Activated CD4-positive, alpha-beta T cell treated with anti-CD3 and anti-CD28 coated beads, Interleukin-2, Interleukin-4, amounts not matched to agents 100 ng/mL and 50 ng/mL, durations not matched to agents 16 hours and 8 hours (primary cell): ENCODE measurements around the gene LPP.

Source experiments
- DNase-seq: peaks from one replicate; pipeline ENCODE4 v3.0.0-alpha.2; 2020; ENCODE audit warnings: low spot score

The LPP gene

GRCh38 chr3:188798556-188799145 lies 644.7 kb downstream of the LPP start:
- DNase-seq: no peak

- no peak for DNase-seq
Measured at GRCh38 chr3:188801393-188801792, 647.4 kb downstream of the LPP start.

- DNase-seq: no peak
Measured at GRCh38 chr3:188802645-188803044, 648.7 kb downstream of the LPP start.

- no peak for DNase-seq
Measured at GRCh38 chr3:188807006-188807405, 653.0 kb downstream of the LPP start.

GRCh38 chr3:188812198-188812597 lies 658.2 kb downstream of the LPP start:
- no peak for DNase-seq

- no peak for DNase-seq
Measured at GRCh38 chr3:188814581-188814980, 660.6 kb downstream of the LPP start.

GRCh38 chr3:188817103-188817934 lies 663.4 kb downstream of the LPP start:
- no peak for DNase-seq

- DNase-seq: no peak
Measured at GRCh38 chr3:188817935-188818269, 663.9 kb downstream of the LPP start.

GRCh38 chr3:188818282-188818681 lies 664.3 kb downstream of the LPP start:
- no peak for DNase-seq

GRCh38 chr3:188819939-188820338 lies 666.0 kb downstream of the LPP start:
- no peak for DNase-seq

GRCh38 chr3:188822004-188822403 lies 668.0 kb downstream of the LPP start:
- DNase-seq: no peak

GRCh38 chr3:188822411-188822810 lies 668.5 kb downstream of the LPP start:
- no peak for DNase-seq

GRCh38 chr3:188824566-188824965 lies 670.6 kb downstream of the LPP start:
- no peak for DNase-seq

GRCh38 chr3:188825901-188826300 lies 671.9 kb downstream of the LPP start:
- no peak for DNase-seq

- DNase-seq: peak; percentile 19
Measured at GRCh38 chr3:188826574-188826973, 672.6 kb downstream of the LPP start.

GRCh38 chr3:188827103-188827502 lies 673.1 kb downstream of the LPP start:
- no peak for DNase-seq

- DNase-seq: no peak
Measured at GRCh38 chr3:188827576-188827975, 673.6 kb downstream of the LPP start.

- no peak for DNase-seq
Measured at GRCh38 chr3:188829130-188829529, 675.2 kb downstream of the LPP start.

- DNase-seq: no peak
Measured at GRCh38 chr3:188829576-188829975, 675.6 kb downstream of the LPP start.

GRCh38 chr3:188830893-188831292 lies 676.9 kb downstream of the LPP start:
- DNase-seq: no peak

- DNase-seq: no peak
Measured at GRCh38 chr3:188832146-188832545, 678.2 kb downstream of the LPP start.

- no peak for DNase-seq
Measured at GRCh38 chr3:188832961-188833721, 679.2 kb downstream of the LPP start.

GRCh38 chr3:188834349-188834748 lies 680.4 kb downstream of the LPP start:
- DNase-seq: peak; percentile 6
